ENCODE results near the gene APH1A.

DNA sequence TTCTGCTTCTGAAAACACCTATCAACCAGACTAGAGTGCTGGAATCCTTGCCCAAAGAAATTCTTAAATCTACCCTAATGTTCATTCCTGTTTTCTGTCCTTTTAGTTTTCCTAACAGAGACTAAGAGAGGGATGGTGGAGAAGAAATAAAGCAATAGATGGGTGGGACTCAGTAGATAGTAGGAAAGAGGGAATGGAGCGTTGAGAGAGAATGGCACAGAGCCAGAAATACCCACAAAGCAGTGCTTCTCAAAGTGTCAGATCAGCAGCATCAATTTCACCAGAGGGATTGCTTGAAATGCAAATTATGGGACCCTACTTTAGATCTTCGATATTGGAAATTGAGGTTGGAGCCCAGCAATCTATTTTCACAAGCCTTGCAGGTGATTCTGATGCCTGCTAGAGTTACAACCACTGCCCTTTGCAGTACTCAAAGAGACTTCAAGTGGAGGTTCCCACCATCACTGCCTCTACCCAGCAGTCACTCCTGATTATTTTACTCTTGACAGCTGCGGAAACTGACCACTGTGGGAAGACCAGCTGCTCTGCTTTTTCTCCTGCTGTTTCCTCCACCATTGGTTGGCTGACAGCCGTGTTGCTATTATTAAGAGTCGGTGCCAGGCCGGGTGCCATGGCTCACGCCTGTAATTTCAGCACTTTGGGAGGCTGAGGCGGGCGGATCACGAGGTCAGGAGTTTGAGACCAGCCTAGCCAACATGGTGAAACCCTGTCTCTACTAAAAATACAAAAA, 41.1 kb upstream of the APH1A start:
- TF ChIP-seq, protein P1, sequence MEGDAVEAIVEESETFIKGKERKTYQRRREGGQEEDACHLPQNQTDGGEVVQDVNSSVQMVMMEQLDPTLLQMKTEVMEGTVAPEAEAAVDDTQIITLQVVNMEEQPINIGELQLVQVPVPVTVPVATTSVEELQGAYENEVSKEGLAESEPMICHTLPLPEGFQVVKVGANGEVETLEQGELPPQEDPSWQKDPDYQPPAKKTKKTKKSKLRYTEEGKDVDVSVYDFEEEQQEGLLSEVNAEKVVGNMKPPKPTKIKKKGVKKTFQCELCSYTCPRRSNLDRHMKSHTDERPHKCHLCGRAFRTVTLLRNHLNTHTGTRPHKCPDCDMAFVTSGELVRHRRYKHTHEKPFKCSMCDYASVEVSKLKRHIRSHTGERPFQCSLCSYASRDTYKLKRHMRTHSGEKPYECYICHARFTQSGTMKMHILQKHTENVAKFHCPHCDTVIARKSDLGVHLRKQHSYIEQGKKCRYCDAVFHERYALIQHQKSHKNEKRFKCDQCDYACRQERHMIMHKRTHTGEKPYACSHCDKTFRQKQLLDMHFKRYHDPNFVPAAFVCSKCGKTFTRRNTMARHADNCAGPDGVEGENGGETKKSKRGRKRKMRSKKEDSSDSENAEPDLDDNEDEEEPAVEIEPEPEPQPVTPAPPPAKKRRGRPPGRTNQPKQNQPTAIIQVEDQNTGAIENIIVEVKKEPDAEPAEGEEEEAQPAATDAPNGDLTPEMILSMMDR (IDR thresholded peaks at IDR 0.05; ENCODE audit: insufficient read depth, low read length) = no peak
- TF ChIP-seq POLR2AphosphoS5 (IDR thresholded peaks at IDR 0.05; ENCODE audit: low read depth) = no peak
